Measurements from ENCODE around the gene SCYGR2. TPM values are rescaled to one million over a fixed set of nuclear protein-coding genes. Genes with fewer than 3 reads are reported as not detected.

SCYGR2 gene
- total RNA-seq, 2 experiments from 2014 or later, result not detected

DNA sequence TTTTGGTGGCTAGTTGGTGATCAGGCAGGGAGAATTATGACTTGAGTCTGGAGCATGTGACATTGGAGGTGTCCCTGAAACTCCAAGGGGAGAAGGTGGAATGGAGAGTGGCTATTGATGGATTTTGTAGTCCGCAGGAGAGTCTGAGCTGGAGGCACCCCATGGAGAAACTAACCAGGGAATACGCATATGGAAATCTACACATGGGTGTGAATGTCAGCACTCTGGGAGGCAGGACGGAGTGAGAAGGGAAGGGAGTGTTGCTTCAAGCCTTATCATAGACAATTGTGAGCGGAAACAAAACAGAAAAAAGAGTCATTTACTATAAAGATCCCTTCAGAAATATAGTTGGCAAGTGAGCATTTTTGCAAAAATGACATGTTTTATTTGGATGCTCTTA is 17.9 kb downstream of the SCYGR2 start:
- ChIA-PET CTCF (no interaction called here), POLR2A (no interaction called here)
- TF ChIP-seq, protein P1, sequence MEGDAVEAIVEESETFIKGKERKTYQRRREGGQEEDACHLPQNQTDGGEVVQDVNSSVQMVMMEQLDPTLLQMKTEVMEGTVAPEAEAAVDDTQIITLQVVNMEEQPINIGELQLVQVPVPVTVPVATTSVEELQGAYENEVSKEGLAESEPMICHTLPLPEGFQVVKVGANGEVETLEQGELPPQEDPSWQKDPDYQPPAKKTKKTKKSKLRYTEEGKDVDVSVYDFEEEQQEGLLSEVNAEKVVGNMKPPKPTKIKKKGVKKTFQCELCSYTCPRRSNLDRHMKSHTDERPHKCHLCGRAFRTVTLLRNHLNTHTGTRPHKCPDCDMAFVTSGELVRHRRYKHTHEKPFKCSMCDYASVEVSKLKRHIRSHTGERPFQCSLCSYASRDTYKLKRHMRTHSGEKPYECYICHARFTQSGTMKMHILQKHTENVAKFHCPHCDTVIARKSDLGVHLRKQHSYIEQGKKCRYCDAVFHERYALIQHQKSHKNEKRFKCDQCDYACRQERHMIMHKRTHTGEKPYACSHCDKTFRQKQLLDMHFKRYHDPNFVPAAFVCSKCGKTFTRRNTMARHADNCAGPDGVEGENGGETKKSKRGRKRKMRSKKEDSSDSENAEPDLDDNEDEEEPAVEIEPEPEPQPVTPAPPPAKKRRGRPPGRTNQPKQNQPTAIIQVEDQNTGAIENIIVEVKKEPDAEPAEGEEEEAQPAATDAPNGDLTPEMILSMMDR (IDR thresholded peaks at IDR 0.05), result no peak
- H3K27me3 Mint-ChIP-seq, result peaks cover 22% of the 10 kb centered on the region
- no peak for DNase-seq
- H3K4me1 Mint-ChIP-seq (ENCODE audit: low read depth), result no peaks in the 10 kb centered on the region
- Histone ChIP-seq H3K4me1 (ENCODE audit: insufficient read depth, low read length) (no peaks in the 10 kb centered on the region), H3K4me3 (ENCODE audit: low read length) (no peak overlapping the region), H3K27ac (ENCODE audit: low read depth in 1 of 2, low read length in 2 of 2) (no peak overlapping the region), H3K36me3 (ENCODE audit: insufficient read depth, low read length) (no peaks in the 10 kb centered on the region), H3K9me3 (ENCODE audit: control insufficient read depth in 1 of 2, insufficient read depth in 1 of 2, low read length in 2 of 2) (peaks cover 0 to 4% of the 10 kb centered on the region in 2 experiments), H3K27me3 (ENCODE audit: control insufficient read depth in 1 of 2, insufficient read depth in 2 of 2, low read length in 2 of 2) (peaks cover 0 to 4% of the 10 kb centered on the region in 2 experiments)
- no peaks in the 10 kb centered on the region for H3K36me3 Mint-ChIP-seq (ENCODE audit: low read depth)
- ATAC-seq (ENCODE audit: poor library complexity), result no peak
- H3K27ac Mint-ChIP-seq, result no peak overlapping the region
- no peaks in the 10 kb centered on the region for H3K9me3 Mint-ChIP-seq
- H3K4me3 Mint-ChIP-seq, result no peak overlapping the region
- intact Hi-C loops (cut with DNase I, micrococcal nuclease), result no loop called here

DNA sequence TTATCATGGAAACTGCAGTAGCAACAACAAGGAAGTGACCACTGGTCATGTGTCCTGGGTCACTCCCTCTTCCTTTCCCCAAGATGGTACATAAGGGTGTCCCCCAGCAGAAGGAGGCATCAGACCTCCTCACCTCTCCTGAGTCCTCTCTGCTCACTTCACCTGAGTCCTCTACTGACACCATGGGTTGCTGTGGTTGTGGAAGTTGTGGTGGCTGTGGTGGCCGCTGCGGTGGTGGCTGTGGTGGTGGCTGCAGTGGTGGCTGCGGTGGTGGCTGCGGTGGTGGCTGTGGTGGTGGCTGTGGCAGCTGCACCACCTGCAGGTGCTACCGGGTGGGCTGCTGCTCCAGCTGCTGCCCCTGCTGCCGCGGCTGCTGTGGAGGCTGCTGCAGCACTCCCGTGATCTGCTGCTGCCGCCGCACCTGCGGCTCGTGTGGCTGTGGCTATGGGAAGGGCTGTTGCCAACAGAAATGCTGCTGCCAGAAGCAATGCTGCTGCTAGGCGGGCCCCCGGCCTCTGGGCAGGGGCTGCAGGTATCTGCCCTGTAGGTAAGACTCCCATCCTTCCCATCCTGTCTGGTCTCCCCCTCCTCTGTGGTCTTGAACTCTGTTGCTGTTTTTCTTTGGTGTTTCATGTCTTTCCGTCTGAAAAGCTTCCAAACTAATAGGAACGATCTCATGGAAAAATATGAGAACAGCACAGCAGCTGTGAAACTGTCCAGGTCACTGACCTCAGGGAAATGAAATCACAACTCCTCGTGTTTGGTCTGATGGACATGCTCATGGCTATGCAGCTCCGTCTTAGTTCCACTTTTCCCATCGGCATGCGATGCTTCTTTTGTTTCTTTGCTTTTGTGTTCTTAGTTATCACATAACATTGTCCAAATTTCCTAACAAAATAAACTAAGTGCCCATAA is 18.9 kb downstream of the SCYGR2 start, which contains the start of gene SCYGR4:
Gene SCYGR4, plus strand, starts transcription at position 183 of the 915 bp plus-strand sequence. Its CDS starts 0 bp downstream, at position 183.
- H3K27ac Mint-ChIP-seq, result no peak within 1 kb of the TSS
- POLR2A ChIA-PET, result no interaction called here
- no peaks in the 10 kb centered on the region for H3K36me3 ChIP-seq (ENCODE audit: insufficient read depth, low read length)

DNA sequence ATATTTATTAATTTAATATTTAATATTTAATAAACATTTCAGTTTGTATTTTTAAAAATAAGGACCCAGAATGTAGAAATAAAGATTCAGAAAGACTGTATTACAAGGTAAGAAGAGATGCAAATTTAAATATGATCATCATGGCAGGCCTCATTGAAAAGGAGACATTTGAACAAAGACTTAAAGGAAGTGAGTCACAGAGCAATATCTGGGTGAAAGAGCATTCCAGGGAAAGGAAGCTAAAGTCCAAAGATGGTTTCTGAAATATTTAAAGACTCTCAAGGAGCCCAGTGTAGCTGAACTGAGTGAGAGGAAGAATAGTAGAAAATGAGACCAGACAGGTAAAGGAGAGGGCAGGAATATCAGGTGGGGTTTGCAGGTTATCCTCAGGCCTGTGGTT is 24.5 kb downstream of the SCYGR2 start:
- ChIA-PET CTCF (no interaction called here), POLR2A (no interaction called here)
- no peaks in the 10 kb centered on the region for H3K27me3 Mint-ChIP-seq
- Histone ChIP-seq H3K4me1 (ENCODE audit: insufficient read depth, low read length) (no peaks in the 10 kb centered on the region), H3K4me3 (ENCODE audit: low read length) (no peak overlapping the region), H3K9me3 (ENCODE audit: control insufficient read depth in 1 of 2, insufficient read depth in 1 of 2, low read length in 2 of 2) (no peaks in the 10 kb centered on the region), H3K36me3 (ENCODE audit: insufficient read depth, low read length) (no peaks in the 10 kb centered on the region), H3K27me3 (ENCODE audit: control insufficient read depth in 1 of 2, insufficient read depth in 2 of 2, low read length in 2 of 2) (peaks cover 0 to 4% of the 10 kb centered on the region in 2 experiments), H3K27ac (ENCODE audit: low read depth in 1 of 2, low read length in 2 of 2) (no peak overlapping the region)
- TF ChIP-seq, protein P1 (IDR thresholded peaks at IDR 0.05), result no peak
- H3K36me3 Mint-ChIP-seq (ENCODE audit: low read depth), result no peaks in the 10 kb centered on the region
- H3K27ac Mint-ChIP-seq, result no peak overlapping the region
- ATAC-seq (ENCODE audit: poor library complexity) (no peak), DNase-seq (no peak)
- no peak overlapping the region for H3K4me3 Mint-ChIP-seq
- intact Hi-C loops (cut with DNase I, micrococcal nuclease), result no loop called here
- H3K4me1 Mint-ChIP-seq (ENCODE audit: low read depth), result no peaks in the 10 kb centered on the region
- H3K9me3 Mint-ChIP-seq, result no peaks in the 10 kb centered on the region

More for the DNA sequence above, 18.9 kb downstream of the SCYGR2 start, which contains the start of gene SCYGR4:
- no peak within 1 kb of the TSS for H3K4me3 ChIP-seq (ENCODE audit: low read length)
- CTCF ChIA-PET, result no interaction called here
- H3K27ac ChIP-seq (ENCODE audit: low read depth in 1 of 2, low read length in 2 of 2), result no peak within 1 kb of the TSS
- TF ChIP-seq, protein P1 (IDR thresholded peaks at IDR 0.05), result no peak
- no peak within 1 kb of the TSS for H3K4me3 Mint-ChIP-seq
- H3K4me1 Mint-ChIP-seq (ENCODE audit: low read depth), result no peaks in the 10 kb centered on the region
- DNase-seq, result no peak
- no peaks in the 10 kb centered on the region for H3K36me3 Mint-ChIP-seq (ENCODE audit: low read depth)
- H3K27me3 ChIP-seq (ENCODE audit: control insufficient read depth in 1 of 2, insufficient read depth in 2 of 2, low read length in 2 of 2), result peaks cover 0 to 4% of the 10 kb centered on the region in 2 experiments
- peaks cover 14% of the 10 kb centered on the region for H3K27me3 Mint-ChIP-seq
- H3K4me1 ChIP-seq (ENCODE audit: insufficient read depth, low read length), result no peaks in the 10 kb centered on the region
- ATAC-seq (ENCODE audit: poor library complexity), result no peak
- H3K9me3 Mint-ChIP-seq, result no peaks in the 10 kb centered on the region
- intact Hi-C loops (cut with DNase I, micrococcal nuclease), result no loop called here
- peaks cover 0 to 4% of the 10 kb centered on the region in 2 experiments for H3K9me3 ChIP-seq (ENCODE audit: control insufficient read depth in 1 of 2, insufficient read depth in 1 of 2, low read length in 2 of 2)

All from CD4-positive, alpha-beta T cell (primary cell).